ENCODE data around the gene ABCA7.

ABCA7 gene

GRCh38 chr19:1079566-1080111 lies 39.7 kb downstream of the ABCA7 start:
- H3K4me3 ChIP-seq (ENCODE audit: low read length) = no peak overlapping the region
- no peak for TF ChIP-seq CTCF (IDR thresholded peaks at IDR 0.05; ENCODE audit: insufficient read depth, low read depth, low read length, missing control alignments)
- DNase-seq (ENCODE audit: low read depth) = no peak

DNA sequence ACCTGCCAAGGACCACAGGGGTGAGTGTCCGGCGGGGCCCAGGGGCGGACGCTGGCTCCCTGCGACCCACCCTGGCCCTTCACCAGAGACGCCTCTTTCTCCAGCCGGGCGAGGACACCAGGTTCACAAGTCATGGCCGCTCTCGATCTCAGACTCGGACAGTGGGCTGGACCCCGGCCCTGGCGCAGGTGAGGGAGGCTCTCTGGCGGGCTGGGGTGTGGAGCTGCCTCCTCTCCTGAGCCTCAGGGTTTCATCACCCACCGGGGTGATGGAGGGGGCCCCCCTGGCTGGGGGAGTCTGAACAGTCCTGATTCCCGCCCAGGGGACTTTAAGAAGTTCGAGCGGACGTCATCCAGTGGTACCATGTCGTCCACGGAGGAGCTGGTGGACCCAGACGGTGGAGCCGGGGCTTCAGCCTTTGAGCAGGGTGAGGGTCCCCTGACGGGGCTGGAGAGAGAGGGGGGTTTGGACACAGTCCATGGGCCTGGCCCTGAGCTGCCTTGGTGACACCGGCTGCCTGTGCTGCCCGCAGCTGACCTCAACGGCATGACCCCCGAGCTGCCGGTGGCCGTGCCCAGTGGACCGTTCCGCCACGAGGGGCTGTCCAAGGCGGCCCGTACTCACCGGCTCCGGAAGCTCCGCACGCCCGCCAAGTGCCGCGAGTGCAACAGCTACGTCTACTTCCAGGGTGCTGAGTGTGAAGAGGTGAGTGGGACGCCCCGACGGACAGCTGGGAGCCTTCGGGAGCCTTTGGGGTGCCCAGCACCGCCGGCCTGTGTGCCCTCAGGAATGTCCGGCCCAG lies 40.7 kb downstream of the ABCA7 start:
- H3K4me3 ChIP-seq (ENCODE audit: low read length) = no peak overlapping the region
- no peak for TF ChIP-seq CTCF (IDR thresholded peaks at IDR 0.05; ENCODE audit: insufficient read depth, low read depth, low read length, missing control alignments)
- no peak for DNase-seq (ENCODE audit: low read depth)

DNA sequence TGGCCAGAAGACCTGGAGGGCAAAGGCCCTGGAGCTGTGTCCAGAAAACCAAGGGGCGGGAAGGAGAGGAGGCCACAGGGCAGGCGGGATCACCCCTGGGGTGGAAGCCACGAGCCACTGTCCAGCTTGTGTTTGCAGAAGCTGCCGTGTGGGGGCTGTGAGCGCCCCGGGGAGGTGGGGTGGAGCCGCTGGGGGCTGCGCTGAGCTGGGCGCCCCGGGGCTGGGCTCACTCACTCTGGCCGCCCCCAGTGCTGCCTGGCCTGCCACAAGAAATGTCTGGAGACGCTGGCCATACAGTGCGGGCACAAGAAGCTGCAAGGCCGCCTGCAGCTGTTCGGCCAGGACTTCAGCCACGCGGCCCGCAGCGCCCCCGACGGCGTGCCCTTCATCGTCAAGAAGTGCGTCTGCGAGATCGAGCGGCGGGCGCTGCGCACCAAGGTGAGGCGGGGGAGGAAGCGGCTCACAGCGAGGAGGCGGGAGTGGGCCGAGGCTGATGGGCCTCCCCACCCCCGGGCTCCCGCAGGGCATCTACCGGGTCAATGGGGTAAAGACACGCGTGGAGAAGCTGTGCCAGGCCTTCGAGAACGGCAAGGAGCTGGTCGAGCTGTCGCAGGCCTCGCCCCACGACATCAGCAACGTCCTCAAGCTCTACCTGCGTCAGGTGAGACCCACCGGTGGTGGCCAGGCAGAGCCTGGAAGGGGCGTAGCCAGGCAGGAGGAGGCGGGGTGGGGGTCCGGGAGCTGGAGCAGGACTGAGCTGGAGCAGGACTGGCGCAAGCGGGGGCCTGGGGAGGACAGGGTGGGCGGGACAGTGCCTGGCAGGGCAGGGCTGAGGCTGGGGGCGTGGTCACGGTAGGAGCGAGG lies 41.6 kb downstream of the ABCA7 start:
- TF ChIP-seq CTCF (IDR thresholded peaks at IDR 0.05; ENCODE audit: insufficient read depth, low read depth, low read length, missing control alignments) = no peak
- peak overlapping the region; percentile 43 for H3K4me3 ChIP-seq (ENCODE audit: low read length)
- DNase-seq (ENCODE audit: low read depth) = no peak

GRCh38 chr19:1082165-1082927 lies 42.4 kb downstream of the ABCA7 start:
- peak; percentile 98 for DNase-seq (ENCODE audit: low read depth)
- TF ChIP-seq CTCF (IDR thresholded peaks at IDR 0.05; ENCODE audit: insufficient read depth, low read depth, low read length, missing control alignments) = no peak
- peak overlapping the region; percentile 50 for H3K4me3 ChIP-seq (ENCODE audit: low read length)

DNA sequence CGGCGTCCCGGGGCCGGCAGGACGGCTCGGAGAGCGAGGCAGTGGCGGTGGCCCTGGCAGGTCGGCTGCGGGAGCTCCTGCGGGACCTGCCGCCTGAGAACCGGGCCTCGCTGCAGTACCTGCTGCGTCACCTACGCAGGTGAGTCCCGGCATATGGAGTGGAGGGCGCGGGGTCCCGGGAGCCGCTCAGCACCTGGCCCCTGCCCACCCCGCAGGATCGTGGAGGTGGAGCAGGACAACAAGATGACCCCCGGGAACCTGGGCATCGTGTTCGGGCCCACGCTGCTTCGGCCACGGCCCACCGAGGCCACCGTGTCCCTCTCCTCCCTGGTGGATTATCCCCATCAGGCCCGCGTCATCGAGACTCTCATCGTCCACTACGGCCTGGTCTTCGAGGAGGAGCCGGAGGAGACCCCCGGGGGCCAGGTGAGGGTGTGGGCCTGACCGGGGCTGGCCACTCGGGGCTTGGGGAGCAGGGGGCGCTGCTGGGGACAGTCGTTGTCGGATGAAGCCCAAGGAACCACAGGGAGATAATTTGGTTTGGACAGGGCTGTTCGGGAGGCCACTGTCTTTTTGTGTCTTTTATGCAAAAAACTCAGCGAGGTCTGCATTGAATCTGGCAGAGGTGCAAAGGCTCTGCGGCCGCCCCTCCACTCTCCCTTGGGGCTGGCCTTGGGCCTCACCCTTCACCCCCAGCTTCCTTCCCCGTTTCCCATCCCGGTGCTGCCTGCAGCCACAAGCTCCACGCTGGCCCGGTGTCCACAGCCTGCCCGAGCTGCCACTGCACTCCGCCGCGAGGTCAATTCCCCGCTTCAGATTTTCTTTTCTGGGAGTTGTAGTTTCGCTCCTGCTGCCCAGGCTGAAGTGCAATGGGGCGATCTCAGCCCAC lies 43.3 kb downstream of the ABCA7 start:
- DNase-seq (ENCODE audit: low read depth) = no peak
- no peak for TF ChIP-seq CTCF (IDR thresholded peaks at IDR 0.05; ENCODE audit: insufficient read depth, low read depth, low read length, missing control alignments)
- H3K4me3 ChIP-seq (ENCODE audit: low read length) = peak overlapping the region; percentile 50
